Right lung (tissue), 5 donors: ENCODE results near the gene ZNRF4. TPM values are rescaled to one million over a fixed set of nuclear protein-coding genes. Genes with fewer than 3 reads are reported as not detected.

Experiments
- DNase-seq, 2 donors: peaks; one replicate each; pipeline ENCODE4 v3.0.0-alpha.2; 2013
- polyA plus RNA-seq, 5 donors: library from polyadenylated mRNA; unstranded; fragments of 120-200 nt; gene quantifications; one replicate each; pipeline versions ENCODE4 v1.2.1 to v1.2.3, GENCODE V29; 2013; ENCODE audit warnings: inconsistent platforms in 1 of 5, low replicate concordance in 1 of 5; ENCODE audit not compliant: insufficient read length in 5 of 5, insufficient read depth in 1 of 5

Gene ZNRF4
- polyA plus RNA-seq, 5 donors: not detected

DNA sequence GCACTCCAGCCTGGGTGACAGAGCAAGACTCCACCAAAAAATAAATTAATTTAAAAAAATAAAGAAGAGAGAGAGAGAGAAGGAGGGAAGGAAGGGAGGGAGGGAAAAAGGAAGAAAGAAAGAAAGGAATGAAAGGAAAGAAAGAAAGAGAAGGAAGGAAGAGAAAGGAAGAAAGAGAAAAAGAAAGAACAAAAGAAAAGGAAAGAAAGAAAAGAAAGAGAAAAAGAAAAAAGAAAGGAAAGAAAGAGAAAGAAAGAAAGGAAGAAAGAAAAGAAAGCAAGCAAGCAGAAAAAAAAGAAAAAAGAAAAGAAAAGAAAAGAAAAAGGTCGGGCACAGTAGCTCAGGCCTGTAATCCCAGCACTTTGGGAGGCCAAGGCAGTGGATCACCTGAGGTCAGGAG lies 14.9 kb upstream of the ZNRF4 start:
- no peak for DNase-seq

- no peak for DNase-seq
Measured at GRCh38 chr19:5443723-5444122, 11.5 kb upstream of the ZNRF4 start.

DNA sequence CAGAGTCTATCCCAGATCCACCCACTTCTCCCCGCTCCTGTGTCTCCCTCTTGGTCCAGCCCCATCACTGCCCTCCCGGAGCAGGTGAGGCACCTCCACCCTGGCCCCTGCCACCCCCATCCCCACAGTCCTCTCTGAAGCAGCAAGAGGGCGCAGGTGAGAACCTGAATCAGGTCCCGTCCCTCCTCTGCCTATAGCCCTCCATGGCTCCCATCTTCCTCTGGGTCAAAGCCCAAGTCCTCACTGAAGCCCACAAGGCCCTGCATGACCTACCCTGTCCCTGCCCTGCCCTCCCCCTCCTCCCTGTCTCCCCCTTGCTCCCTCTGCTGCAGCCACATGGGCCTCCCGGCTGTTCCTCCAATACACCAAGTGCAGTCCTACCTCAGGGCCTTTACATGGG lies 10.8 kb upstream of the ZNRF4 start:
- DNase-seq: no peak

- DNase-seq: no peak
Measured at GRCh38 chr19:5445071-5445470, 10.1 kb upstream of the ZNRF4 start.

DNA sequence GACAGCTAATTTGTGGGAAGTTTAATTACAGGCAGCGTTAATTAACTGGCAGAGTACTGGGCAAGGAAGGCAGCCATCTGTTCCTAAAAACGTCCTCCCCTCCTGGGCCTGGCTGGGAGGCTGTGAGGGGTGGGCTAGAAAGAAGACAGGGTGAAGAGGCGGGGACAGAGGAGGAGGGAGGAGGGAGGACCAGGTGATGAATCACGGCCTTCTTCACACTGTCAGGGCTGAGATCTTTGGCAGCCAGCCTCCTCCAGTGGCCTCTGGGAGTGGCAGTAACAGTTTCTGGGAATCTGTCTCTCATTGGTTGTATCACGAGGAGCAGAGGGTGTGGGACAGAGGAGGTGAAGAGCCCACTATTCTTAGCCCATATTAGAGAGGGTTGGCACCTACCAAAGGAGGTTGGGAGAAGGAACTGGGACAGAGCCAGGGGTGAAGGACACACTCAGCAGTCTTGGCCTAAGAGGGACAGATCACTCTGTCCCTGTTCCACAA lies 9.6 kb upstream of the ZNRF4 start:
- no peak for DNase-seq

- no peak for DNase-seq
Measured at GRCh38 chr19:5447700-5448311, 7.4 kb upstream of the ZNRF4 start.

DNA sequence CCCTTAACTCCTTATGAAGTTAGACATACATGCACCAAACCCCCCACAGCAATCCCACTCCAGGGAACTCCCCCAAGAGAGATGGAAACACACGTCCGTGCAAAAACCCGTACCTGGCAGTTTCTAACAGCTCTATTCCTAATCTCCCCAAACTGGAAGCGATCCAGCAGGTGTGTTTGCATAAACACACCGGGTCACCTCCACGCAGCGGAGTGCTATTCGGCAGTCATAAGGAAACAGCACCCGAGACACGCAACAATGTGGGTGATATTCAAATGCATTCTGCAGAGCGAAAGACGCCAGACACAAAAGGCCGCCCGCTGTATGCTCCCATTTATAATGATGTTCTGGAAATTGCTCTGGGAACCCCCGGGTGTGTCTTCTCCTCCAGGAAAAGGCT lies 6.8 kb upstream of the ZNRF4 start:
- no peak for DNase-seq

DNA sequence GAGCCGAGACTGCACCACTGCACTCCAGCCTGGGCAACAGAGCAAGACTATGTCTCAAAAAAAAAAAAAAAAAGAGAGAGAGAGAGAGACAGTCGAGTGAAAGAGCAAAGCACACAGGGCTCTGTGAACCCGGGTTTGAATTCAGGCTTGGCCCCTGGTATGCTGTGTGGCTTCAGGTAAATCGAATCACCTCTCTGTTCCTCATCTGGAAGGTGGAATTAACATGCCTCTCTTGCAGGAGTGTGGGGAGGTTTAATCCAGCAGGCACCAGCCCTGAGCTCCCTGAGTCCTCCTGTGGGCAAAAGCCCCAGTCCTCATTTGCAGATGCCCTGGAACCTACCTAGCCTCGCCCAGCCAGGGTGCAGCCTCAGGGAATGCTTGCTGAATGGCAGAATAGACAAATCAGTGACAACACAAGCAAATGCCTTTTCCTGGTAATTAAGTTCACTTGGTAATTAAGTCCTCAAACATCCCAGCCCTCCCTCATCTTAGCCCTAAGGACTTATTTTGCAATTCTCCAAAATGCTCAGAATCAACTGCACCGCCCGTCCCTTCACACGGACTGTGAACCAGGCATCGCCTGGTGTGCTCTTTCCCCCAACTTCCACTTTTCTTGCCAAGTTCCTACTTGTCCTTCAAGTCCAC lies 4.6 kb upstream of the ZNRF4 start:
- DNase-seq: no peak

GRCh38 chr19:5451494-5451893 lies 3.7 kb upstream of the ZNRF4 start:
- no peak for DNase-seq

DNA sequence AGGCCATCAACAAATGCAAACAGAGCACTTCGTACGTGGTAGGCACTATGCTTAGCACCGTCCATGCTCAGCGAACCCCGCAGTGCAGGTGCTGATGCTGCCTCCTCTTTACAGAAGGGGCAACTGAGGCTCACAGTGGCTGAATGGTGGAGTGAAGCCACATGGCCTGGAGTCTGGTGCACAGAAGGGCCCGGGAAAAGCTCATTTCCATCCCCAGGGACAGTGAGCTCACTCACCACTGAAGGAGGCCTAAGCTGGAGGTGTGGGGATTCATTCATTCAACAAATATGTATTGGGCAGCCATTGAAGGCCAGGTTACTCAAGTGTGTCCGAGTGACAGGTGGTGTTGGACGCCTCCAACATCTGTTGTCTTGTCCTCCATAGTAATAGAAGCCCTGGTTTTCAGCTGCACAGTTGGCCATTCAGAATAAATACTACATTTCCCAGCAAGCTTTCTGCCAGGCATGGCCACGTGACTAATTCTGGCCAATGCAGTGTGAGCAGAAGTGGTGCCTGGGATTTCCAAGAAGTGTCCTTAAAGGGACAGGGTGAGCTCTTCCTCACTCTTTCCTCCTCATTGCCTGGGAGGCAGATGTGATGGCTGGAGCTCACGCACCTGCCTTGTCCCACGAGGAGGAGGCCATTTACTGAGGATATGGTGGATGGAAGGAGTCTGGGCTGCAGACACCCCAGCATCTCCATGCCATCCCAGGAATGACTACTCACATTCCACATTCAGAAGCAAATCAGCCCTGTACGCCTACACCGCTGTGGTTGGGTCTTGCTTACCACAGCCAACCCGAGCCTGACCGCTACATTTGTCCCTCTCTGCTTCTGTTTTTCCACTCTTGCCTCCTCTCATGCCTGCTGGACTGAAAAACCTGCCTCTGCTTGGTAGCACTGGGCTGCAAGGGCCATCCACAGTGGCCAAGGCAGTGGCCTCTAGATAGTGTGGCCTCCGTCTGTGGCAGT lies 2.3 kb upstream of the ZNRF4 start:
- no peak for DNase-seq

DNA sequence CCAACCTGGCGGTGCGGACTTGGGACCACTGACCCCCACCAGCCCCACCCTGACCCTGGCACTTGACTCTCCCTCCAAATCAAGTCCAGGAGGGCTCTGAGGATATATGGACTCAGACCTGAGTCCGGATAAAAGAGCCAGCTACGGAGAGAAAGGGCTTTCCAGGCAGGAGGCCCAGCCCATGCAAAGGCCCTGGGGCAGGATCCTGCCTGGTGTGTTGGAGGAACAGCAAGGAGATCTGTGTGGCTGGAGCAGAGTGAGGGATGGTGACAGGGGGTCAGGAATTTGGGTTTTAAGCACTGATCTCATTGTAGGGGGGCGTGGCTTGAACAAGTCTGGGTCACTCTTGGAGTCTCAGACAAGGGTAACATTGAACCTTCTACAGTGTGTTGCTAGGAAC lies 474 bp upstream of the ZNRF4 start:
- no peak for DNase-seq

- DNase-seq: no peak
Measured at GRCh38 chr19:5456130-5456840, 1.1 kb downstream of the ZNRF4 start.

DNA sequence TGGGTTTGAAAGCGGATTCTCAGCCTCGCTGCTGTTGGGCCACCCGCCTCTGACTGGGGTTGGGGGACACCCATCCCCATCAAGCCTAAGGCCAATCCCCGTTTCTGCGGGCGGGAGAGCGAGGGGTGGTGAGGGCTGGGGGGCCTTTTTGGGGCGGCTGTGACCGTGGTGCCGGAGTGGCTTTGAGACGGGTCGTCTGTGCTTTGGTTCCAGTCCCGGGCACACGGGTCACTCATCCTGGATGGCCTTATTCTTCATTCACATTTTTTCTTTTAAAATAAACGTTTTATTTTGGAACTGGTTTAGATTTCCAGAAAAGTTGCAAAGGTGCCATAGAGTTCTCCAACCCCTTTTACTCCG lies 1.6 kb downstream of the ZNRF4 start:
- no peak for DNase-seq

GRCh38 chr19:5457709-5458108 lies 2.5 kb downstream of the ZNRF4 start:
- no peak for DNase-seq

GRCh38 chr19:5458420-5458819 lies 3.2 kb downstream of the ZNRF4 start:
- DNase-seq: no peak

DNA sequence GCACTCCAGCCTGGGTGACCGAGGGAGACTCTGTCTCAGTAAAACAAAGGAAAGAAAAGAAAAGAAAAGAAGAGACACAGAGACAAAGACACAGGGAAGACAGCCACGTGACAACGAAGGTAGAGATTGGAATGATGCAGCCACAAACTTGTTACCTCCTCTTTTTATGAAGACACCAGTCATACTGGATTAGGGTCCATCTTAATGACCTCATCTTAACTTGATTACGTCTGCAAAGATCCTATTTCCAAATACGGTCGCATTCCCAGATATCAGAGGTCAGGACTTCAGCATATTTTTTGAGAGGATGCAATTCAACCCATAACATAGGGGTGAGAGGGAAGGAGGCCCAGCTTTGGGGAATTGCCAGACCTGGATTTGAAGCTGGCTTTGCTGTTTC lies 4.1 kb downstream of the ZNRF4 start:
- no peak for DNase-seq

DNA sequence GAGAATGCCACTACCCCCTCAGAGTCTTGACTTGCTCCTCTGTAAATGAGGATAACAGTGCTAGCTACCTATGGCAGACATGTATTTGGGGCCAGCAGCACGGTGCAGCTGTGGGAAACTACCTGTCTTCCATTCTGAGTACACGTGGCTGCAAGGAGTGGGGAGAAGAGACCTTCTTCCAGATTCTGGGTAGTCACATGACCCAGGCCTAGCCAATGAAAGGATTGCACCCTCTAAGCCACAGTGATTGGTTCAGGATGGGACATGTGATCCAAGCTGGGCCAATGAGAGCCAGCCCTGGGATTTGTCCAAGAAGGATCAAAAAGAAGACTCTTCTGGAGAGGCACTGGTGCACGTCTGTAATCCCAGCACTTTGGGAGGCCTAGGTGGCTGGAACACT lies 5.5 kb downstream of the ZNRF4 start:
- no peak for DNase-seq

- DNase-seq: no peak
Measured at GRCh38 chr19:5463959-5464358, 8.7 kb downstream of the ZNRF4 start.

DNA sequence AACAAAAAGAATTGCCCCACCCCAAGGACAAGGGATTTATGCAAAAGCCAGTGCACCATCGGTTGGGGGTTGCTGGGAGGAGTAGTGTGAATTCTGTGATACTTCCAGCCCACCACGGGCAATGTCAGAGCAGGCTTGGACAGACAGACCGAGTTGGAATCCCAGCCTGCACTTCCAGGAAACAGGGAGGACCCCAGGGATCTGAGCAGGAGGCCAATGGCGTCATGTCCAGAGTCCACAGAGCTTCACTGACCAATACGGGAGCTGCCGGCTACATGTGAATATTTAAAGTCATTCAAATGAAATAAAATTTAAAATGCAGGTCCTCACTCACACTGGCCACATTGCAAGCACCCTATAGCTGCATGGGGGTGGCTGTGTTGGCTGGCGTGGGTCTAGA lies 10.9 kb downstream of the ZNRF4 start:
- no peak for DNase-seq

DNA sequence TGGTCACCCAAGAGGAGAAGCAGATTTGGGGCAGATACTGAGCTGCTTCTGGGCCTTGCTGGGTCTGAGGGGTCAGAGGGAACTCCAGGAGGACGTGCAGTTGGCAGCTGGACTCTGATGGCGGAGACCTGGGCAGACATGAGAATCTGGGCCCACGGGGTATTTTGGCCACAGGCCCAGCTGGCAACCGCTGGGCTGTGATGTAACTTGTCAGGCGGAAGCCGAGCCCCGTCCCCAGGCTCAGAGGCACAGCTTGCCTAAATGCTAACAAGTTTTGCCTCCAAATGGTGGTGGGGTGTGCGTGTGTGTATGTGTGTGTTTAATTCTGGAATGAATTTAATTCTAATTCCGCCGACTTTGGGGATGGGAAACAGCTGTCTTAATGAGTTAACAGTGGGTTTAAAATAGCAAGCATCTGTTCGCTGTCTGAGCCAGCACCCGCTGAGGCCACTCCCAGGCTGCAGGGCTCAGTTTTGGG lies 11.6 kb downstream of the ZNRF4 start:
- peak; percentile 41 to 46 for DNase-seq

DNA sequence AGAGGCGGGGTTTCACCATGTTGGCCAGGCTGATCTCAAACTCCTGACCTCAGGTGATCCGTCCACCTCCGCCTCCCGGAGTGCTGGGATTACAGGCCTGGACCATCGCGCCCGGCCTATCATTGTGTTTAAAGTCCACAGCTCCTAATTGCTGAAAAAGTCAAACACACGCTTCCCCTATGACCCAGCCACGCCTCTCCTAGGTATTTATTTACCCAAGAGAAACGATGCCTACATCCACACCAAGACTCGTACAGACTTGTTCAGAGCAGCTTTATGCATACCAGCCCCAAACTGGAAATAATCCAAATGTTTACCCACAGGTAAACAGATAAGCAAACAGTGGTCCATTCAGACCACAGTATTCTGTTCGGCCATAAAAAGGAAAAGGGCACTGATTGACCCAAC lies 15.1 kb downstream of the ZNRF4 start:
- no peak for DNase-seq

DNA sequence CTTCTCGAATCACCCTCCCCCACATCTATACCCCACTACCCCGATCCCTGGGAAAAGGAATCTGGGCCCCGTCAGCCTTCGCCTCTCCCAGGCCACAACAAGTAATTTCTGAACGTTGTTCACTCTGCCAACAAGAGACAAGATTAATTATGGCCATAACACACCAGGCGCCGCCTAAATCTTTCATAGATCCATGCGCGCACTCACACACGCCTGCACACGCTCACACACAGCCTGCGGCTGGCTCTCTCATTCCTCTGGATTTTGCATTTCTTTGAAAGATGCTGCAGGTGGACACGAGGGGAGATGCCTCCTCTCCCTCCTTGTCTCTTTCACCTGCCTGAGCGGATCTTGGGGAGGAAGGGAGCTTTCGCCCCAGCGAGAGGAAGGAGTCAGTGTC lies 17.1 kb downstream of the ZNRF4 start:
- no peak for DNase-seq
